NCI-H460 (cell line): ENCODE measurements around the gene RACK1. TPM values are rescaled to one million over a fixed set of nuclear protein-coding genes. Genes with fewer than 3 reads are reported as not detected.
A peak's percentile ranks its signal among the peaks of the same experiment; 100 is the strongest.

ENCODE experiments used
- DNase-seq: peaks from one replicate; pipeline ENCODE4 v3.0.0-alpha.2; 2016; ENCODE audit warnings: low read depth; ENCODE audit errors: extremely low read depth
- total RNA-seq: library from RNA; depleted of rRNA; stranded (reverse); fragments of >200 nt; shearing (Covaris generic); gene quantifications from 2 replicates; pipeline ENCODE4 v1.2.3, GENCODE V29; 2014

RACK1 gene
- total RNA-seq, 1 experiment from 2014 or later, result 6,972 TPM

- no peak for DNase-seq
These were observed 16.4 kb upstream of the RACK1 start for GRCh38 chr5:181259974-181260719.

DNA sequence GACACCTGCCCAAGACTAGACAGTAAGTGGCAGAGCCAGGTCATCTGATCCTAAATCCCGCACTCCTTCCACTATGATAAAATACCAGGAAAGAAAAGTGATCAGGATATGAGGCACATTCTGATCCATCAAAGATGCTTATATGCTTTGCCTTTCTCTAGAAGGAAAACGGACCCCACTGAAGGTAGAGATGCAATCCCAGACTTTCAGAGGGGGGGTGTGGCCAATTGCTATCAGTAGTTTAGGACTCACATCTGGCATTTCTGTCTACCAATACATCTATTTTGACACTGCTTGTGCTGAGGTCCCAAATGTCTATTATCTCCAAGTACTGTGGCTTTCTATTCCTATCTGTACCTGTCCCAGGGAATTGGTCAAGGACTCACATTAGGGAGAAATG lies 15.6 kb upstream of the RACK1 start:
- no peak for DNase-seq

GRCh38 chr5:181258576-181258975 lies 14.9 kb upstream of the RACK1 start:
- DNase-seq, result no peak

GRCh38 chr5:181255836-181256578 lies 12.3 kb upstream of the RACK1 start:
- no peak for DNase-seq

DNA sequence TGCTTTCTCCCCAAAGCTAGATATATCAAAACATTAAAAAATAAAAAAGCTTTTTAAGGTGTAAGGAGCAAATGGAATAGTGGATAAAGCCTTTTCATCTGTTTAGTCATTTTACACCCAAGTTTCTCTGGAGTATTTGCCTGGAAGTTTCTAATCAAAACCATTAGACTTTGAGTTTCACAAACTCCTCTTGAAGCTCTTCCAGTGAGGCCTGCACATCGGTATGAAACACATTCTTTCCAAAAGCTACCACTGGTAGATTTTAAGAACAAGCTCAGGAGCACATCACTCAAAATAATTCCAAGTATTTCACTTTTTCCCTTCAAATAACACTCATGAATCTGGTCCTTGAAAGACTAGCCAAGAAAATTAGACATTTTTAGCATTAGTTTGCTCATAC lies 11.6 kb upstream of the RACK1 start:
- no peak for DNase-seq

- DNase-seq, result no peak
These were observed 4.6 kb upstream of the RACK1 start for GRCh38 chr5:181248277-181248676.

DNA sequence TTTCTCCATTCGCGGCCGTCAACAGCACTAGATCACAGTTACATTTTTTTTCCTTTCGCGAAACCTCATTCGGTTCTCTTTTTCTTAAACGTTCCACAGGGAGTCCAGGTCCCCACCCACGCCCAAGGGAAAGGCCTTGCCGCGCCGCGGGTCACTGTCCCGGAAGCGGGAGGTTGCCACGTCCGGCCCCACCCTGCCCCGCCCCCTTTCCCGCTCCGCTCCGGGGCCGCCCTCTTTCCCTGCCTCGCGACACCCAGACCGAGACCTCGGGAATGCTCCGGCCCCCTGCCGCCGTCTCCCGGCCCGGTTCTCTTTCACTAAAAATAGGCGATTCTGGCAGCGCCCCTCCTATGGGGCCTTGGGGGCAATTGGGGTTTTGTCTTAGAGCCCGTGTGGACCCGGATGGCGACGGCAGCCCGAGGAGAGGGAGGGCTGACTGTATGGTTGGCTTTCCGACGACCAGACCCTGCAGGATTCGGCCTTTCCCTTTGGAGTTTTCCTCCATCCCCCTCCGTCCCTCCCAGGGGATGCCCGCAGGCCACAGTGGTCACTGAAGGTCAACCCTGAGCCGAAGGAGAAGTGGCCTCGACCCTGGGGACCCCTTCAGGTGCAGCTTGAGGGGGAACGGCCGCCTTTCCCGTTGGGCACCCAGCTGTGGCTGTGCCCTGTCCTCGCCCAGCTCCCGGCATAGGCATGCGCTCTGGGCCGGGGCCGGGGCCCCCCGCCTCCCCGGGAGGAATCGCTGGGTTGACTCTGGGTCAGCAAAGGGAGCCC lies 2.8 kb upstream of the RACK1 start:
- DNase-seq, result peak; percentile 85

DNA sequence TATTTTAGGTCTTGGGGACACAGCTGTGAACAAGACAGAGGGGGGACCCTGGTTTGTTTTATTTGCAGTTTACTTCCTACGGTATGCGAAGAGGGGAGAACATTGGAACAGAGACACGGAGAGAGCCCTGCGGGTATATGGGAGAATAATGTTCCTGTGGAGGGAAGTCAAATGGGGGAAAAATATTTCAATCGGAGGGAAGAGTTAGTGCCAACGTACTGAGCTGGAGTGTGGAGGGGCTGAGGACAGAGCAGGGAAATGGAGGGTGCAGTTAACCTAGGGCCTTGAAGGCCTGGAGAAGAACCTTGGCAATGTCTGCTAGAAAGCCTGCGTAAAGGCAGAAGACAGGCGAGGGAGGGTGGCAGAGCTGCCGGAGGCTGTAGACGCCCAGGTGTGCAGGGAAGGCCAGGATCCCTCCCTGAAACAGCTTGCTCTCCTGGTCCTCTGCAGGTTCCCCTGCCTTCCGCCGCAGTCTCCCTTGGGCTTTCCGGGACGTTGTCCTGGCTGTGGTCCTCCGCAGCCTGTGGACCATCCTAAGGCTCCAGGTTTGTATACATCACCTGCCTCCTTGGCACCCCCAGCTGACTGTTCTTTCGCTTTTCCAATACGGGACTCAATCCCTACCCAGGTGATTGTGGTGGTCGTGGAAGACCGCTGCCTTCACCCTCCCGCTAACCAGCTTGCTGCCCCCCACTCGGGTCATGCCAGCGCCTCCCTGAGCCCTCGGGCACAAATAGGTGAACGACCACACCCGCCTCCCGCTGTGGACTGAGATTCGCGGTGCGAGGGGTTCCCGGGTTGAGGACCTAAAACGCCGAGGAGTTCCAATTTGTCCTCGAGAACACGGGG lies 1.9 kb upstream of the RACK1 start:
- DNase-seq, result no peak

DNA sequence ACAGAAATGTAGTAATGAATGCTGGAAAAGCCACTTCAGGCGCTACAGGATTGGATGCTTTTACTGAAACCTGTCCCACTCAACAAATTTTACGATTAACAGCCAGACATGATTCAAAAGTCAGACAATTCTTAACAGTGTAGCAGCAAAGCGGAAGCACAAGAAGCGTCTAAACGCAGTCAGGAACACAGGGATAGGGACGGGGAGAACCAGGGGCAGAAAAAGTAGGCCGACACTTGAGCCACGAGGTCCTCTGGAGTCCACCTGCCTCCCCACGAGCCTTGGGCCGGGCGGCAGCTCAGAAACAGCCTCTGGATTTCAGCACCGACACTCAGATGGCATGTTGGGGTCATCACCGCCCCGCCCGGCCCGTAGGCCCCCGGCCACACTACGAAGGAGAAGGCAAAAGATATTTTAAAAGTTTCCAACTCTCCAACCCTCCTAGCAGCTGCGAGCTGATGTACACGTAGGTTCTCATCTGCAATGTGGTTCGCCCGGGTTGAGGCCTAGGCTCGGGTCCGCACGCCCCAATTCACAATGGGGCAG lies 615 bp downstream of the RACK1 start:
- DNase-seq, result no peak

- DNase-seq, result no peak
These were observed 1.7 kb downstream of the RACK1 start for GRCh38 chr5:181242031-181242451.

GRCh38 chr5:181241393-181241975 lies 2.2 kb downstream of the RACK1 start:
- peak; percentile 79 for DNase-seq

DNA sequence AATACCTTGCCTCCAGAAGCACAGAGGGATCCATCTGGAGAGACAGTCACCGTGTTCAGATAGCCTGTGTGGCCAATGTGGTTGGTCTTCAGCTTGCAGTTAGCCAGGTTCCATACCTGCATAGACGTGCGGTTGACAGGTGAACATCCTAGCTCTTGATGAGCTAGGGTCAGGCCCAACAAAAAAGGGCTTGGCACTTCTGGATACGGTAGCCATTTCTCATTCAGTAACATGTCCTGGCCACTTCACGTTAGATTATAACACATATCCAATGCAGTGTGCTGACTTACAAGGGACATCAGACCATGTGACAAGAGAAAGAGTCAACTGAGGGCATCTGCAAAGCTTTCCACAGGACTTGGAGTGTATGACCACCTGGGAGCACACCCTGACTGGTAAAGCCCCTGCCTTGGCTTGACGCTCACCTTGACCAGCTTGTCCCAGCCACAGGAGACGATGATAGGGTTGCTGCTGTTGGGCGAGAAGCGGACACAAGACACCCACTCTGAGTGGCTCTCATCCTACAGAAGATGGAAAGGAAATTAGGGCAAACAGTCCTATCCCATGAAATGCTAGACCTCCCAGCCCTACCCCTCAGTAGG lies 4.5 kb downstream of the RACK1 start:
- DNase-seq, result no peak

DNA sequence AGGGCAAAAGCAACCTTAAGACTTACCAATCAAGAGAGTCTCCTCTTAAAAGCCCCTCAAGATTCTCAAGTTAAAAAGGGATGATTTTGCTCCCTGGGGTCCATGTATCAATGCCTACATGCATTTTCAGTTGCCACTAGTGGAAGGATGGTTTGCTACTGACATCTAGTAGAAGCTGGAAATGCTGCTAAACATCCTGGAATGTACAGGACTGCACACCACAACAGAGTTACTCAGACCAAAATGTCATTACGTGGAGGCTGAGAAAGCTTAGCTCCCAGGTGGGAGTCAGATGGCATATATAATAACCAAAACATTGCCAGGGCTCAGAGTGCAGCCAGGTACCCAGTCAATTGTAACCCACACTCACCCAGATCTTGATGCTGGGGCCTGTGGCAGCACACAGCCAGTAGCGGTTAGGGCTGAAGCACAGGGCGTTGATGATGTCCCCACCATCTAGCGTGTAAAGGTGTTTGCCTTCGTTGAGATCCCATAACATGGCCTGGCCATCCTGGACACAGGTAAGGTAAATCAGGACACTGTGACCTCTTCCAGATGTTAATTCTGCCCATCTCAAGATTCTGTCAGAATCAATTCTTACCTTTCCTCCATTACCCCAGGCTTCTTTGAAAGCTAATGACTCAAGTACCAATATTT lies 5.8 kb downstream of the RACK1 start:
- no peak for DNase-seq

- DNase-seq, result no peak
These were observed 6.6 kb downstream of the RACK1 start for GRCh38 chr5:181236954-181237641.

- no peak for DNase-seq
These were observed 7.2 kb downstream of the RACK1 start for GRCh38 chr5:181236471-181236870.

GRCh38 chr5:181235689-181236366 lies 7.9 kb downstream of the RACK1 start:
- DNase-seq, result no peak

- DNase-seq, result no peak
These were observed 8.4 kb downstream of the RACK1 start for GRCh38 chr5:181235323-181235688.
